ENCODE data around the gene POLR1E. TPM values are rescaled to one million over a fixed set of nuclear protein-coding genes. Genes with fewer than 3 reads are reported as not detected.

The POLR1E gene
- total and polyA plus RNA-seq, 2 donors (not counting 3 experiments of a cell fraction or from before 2014, with no cell fraction given) = 9.0 to 21.2 TPM

DNA sequence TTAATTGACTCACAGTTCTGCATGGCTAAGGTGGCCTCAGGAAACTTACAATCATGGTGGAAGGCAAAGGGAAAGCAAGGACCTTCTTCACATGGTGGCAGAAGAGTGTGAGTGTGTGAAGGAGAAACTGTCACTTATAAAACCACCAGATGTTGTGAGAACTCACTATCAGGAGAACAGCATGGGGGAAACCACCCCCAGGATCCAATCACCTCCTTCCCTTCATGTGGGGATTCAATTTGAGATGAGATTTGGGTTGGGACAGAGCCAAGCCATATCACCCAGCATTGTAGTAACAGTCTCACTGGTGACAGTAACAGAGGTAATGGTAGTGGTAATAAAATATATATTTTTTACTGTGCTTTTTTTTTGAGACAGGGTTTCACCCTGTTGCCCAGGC is 38.6 kb upstream of the POLR1E start:
- no peak overlapping the region for H3K9ac ChIP-seq (replicated peaks; ENCODE audit: extremely low read depth, insufficient read depth, low read length)
- TF ChIP-seq FOS (IDR thresholded peaks at IDR 0.05; ENCODE audit: borderline replicate concordance, insufficient read depth, low read length) (no peak), MYC (IDR thresholded peaks at IDR 0.05; ENCODE audit: low read depth, low read length) (no peak), EZH2 (IDR thresholded peaks at IDR 0.05; ENCODE audit: borderline replicate concordance, low read depth, low read length, severe bottlenecking) (no peak), JUN (IDR thresholded peaks at IDR 0.05; ENCODE audit: borderline replicate concordance, insufficient read depth, insufficient read length, low read depth) (no peak)
- TF ChIP-seq, protein P1, sequence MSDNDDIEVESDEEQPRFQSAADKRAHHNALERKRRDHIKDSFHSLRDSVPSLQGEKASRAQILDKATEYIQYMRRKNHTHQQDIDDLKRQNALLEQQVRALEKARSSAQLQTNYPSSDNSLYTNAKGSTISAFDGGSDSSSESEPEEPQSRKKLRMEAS (IDR thresholded peaks at IDR 0.05; ENCODE audit: insufficient read depth, insufficient read length) = no peak
- no peak overlapping the region for H3K4me2 ChIP-seq (ENCODE audit: insufficient read depth, low read length)
- no peak overlapping the region for H3K4me3 ChIP-seq (replicated peaks in 1 of 3; ENCODE audit: insufficient read depth in 1 of 3, low read depth in 1 of 3, low read length in 3 of 3)
- dilution Hi-C loops (cut with MboI; ENCODE audit: extremely low pct_ligation_motif_present, low sequenced_read_pairs) (no loop called here), intact Hi-C loops (cut with micrococcal nuclease) (no loop called here)
- H3K79me2 ChIP-seq (ENCODE audit: control insufficient read depth, insufficient read depth, low read length) = peaks cover 37% of the 10 kb centered on the region
- POLR2A ChIA-PET = no interaction called here
- H3K4me1 ChIP-seq (ENCODE audit: control insufficient read depth, extremely low read depth, insufficient read depth, low read length) = no peaks in the 10 kb centered on the region
- H4K20me1 ChIP-seq (replicated peaks; ENCODE audit: control insufficient read depth, extremely low read depth, insufficient read depth, low read length) = peaks cover 5% of the 10 kb centered on the region
- no TSS peak for BruUV-seq (replicated peaks)
- no peak overlapping the region for H2AFZ ChIP-seq (ENCODE audit: low read depth, low read length)
- DNase-seq (ENCODE audit: low read depth, low spot score) (no peak), FAIRE-seq (no peak)
- peaks cover 0 to 5% of the 10 kb centered on the region in 2 experiments for H3K36me3 ChIP-seq (ENCODE audit: control insufficient read depth in 2 of 2, extremely low read depth in 1 of 2, insufficient read depth in 2 of 2, low read length in 2 of 2)
- no peaks in the 10 kb centered on the region for H3K9me3 ChIP-seq (replicated peaks; ENCODE audit: control insufficient read depth, insufficient read depth, low read length)
- no peaks in the 10 kb centered on the region for H3K27me3 ChIP-seq (ENCODE audit: control insufficient read depth in 2 of 2, insufficient read depth in 2 of 2, low read length in 2 of 2)
- CTCF ChIA-PET = interaction anchor here (1.5 kb wide), 1 partner anchor 11 kb away, joined by 3 read pairs; no protein-coding TSS in a partner anchor
- no peak overlapping the region for H3K27ac ChIP-seq (ENCODE audit: insufficient read depth, low read depth, low read length)
- no peaks in the 10 kb centered on the region for H3K9me1 ChIP-seq (replicated peaks; ENCODE audit: control insufficient read depth, extremely low read depth, insufficient read depth, low read length)

- dilution Hi-C loops (cut with MboI; ENCODE audit: extremely low pct_ligation_motif_present, low sequenced_read_pairs) = no loop called here
- peaks cover 0 to 3% of the 10 kb centered on the region in 2 experiments for H3K36me3 ChIP-seq (ENCODE audit: control insufficient read depth in 2 of 2, extremely low read depth in 1 of 2, insufficient read depth in 2 of 2, low read length in 2 of 2)
- H3K9me3 ChIP-seq (replicated peaks; ENCODE audit: control insufficient read depth, insufficient read depth, low read length) = no peaks in the 10 kb centered on the region
- TF ChIP-seq CTCF (IDR thresholded peaks at IDR 0.05; ENCODE audit: extremely low read depth in 1 of 2, insufficient read depth in 1 of 2, low read depth in 1 of 2, low read length in 2 of 2) (no peak), POLR2AphosphoS5 (IDR thresholded peaks at IDR 0.05; ENCODE audit: insufficient read depth, low read depth, low read length) (no peak), FOS (IDR thresholded peaks at IDR 0.05; ENCODE audit: borderline replicate concordance, insufficient read depth, low read length) (no peak)
- H3K9me1 ChIP-seq (replicated peaks; ENCODE audit: control insufficient read depth, extremely low read depth, insufficient read depth, low read length) = no peaks in the 10 kb centered on the region
- H4K20me1 ChIP-seq (replicated peaks; ENCODE audit: control insufficient read depth, extremely low read depth, insufficient read depth, low read length) = peaks cover 5% of the 10 kb centered on the region
- no peak overlapping the region for H3K4me3 ChIP-seq (replicated peaks in 1 of 3; ENCODE audit: insufficient read depth in 1 of 3, low read depth in 1 of 3, low read length in 3 of 3)
- no peak overlapping the region for H3K27ac ChIP-seq (ENCODE audit: insufficient read depth, low read depth, low read length)
- no TSS peak for BruUV-seq (replicated peaks)
- ChIA-PET CTCF (interaction anchor here (0.6 kb wide), 1 partner anchor 70 kb away, joined by 3 read pairs; no protein-coding TSS in a partner anchor), POLR2A (no interaction called here)
- DNase-seq (ENCODE audit: low read depth, low spot score) = no peak
- H3K9ac ChIP-seq (replicated peaks; ENCODE audit: extremely low read depth, insufficient read depth, low read length) = no peak overlapping the region
- no peaks in the 10 kb centered on the region for H3K27me3 ChIP-seq (ENCODE audit: control insufficient read depth in 2 of 2, insufficient read depth in 2 of 2, low read length in 2 of 2)
- H2AFZ ChIP-seq (ENCODE audit: low read depth, low read length) = no peak overlapping the region
- intact Hi-C loops (cut with micrococcal nuclease) = no loop called here
- peaks cover 54% of the 10 kb centered on the region for H3K79me2 ChIP-seq (ENCODE audit: control insufficient read depth, insufficient read depth, low read length)
- H3K4me1 ChIP-seq (ENCODE audit: control insufficient read depth, extremely low read depth, insufficient read depth, low read length) = no peaks in the 10 kb centered on the region
- FAIRE-seq = no peak
- no peak overlapping the region for H3K4me2 ChIP-seq (ENCODE audit: insufficient read depth, low read length)
Measured at GRCh38 chr9:37449862-37450632, 35.7 kb upstream of the POLR1E start.
